GM23338 (cell line): Measurements from ENCODE around the gene PPP2R2B. TPM values are rescaled to one million over a fixed set of nuclear protein-coding genes. Genes with fewer than 3 reads are reported as not detected.

Experiments used
- ATAC-seq: fragments of 200-7000 bp; cut with Tn5 transposase; 3 replicates; pipeline ENCODE4 v1.9.1; 2020
- DNase-seq: peaks from one replicate; pipeline ENCODE4 v3.0.0-alpha.2; 2015; ENCODE audit warnings: low spot score
- H2AFZ ChIP-seq: fragments of 200-600 bp; sonication (generic); 2 replicates; pipeline ENCODE4 v1.8.0; 2016; ENCODE audit warnings: antibody characterized with exemption, mild to moderate bottlenecking, moderate library complexity
- H3F3A ChIP-seq: fragments of 200-600 bp; sonication (generic); replicated peaks from 2 replicates; pipeline ENCODE4 v1.8.0; 2017; ENCODE audit warnings: antibody characterized with exemption, mixed run types, low read depth
- H3K27ac ChIP-seq: fragments of 200-600 bp; sonication (generic); 2 replicates; pipeline ENCODE4 v1.6.1; 2016; ENCODE audit warnings: low read depth
- H3K27me3 ChIP-seq: fragments of 200-600 bp; sonication (generic); 2 replicates; pipeline ENCODE4 v1.8.0; 2016; ENCODE audit warnings: mild to moderate bottlenecking, mixed run types, moderate library complexity; ENCODE audit not compliant: insufficient read depth
- H3K36me3 ChIP-seq: fragments of 200-600 bp; sonication (generic); 2 replicates; pipeline ENCODE4 v1.8.0; 2016; ENCODE audit warnings: mild to moderate bottlenecking; ENCODE audit not compliant: insufficient read depth
- H3K4me1 ChIP-seq: fragments of 200-600 bp; sonication (generic); 2 replicates; pipeline ENCODE4 v1.8.0; 2016; ENCODE audit warnings: mild to moderate bottlenecking, moderate library complexity; ENCODE audit not compliant: insufficient read depth
- H3K4me2 ChIP-seq: fragments of 200-600 bp; sonication (generic); 2 replicates; pipeline ENCODE4 v1.7.1; 2017; ENCODE audit warnings: mixed run types
- H3K4me3 ChIP-seq: fragments of 200-600 bp; sonication (generic); 2 replicates; pipeline ENCODE4 v1.6.1; 2016; ENCODE audit warnings: mixed run types
- H3K79me2 ChIP-seq: fragments of 200-600 bp; sonication (generic); replicated peaks from 2 replicates; pipeline ENCODE4 v1.8.0; 2017; ENCODE audit warnings: mild to moderate bottlenecking; ENCODE audit not compliant: insufficient read depth
- H3K9me2 ChIP-seq: fragments of 200-600 bp; sonication (generic); 2 replicates; pipeline ENCODE4 v1.8.0; 2017; ENCODE audit not compliant: insufficient read depth
- H4K20me1 ChIP-seq: fragments of 200-600 bp; sonication (generic); replicated peaks from 2 replicates; pipeline ENCODE4 v1.8.0; 2017; ENCODE audit warnings: mild to moderate bottlenecking; ENCODE audit not compliant: insufficient read depth
- H3K27ac Mint-ChIP-seq: 2 replicates; pipeline ENCODE4 v1.8.0; 2020; ENCODE audit warnings: inconsistent platforms, mild to moderate bottlenecking, moderate library complexity, mixed read lengths
- H3K27me3 Mint-ChIP-seq: 3 replicates; pipeline ENCODE4 v1.8.0; 2022; ENCODE audit warnings: low read depth, mild to moderate bottlenecking, moderate library complexity, mixed read lengths, inconsistent platforms; ENCODE audit not compliant: insufficient read depth, poor library complexity
- H3K36me3 Mint-ChIP-seq: 3 replicates; pipeline ENCODE4 v1.8.0; 2021; ENCODE audit warnings: low read depth, mild to moderate bottlenecking, inconsistent platforms, moderate library complexity, mixed read lengths
- H3K4me1 Mint-ChIP-seq: 3 replicates; pipeline ENCODE4 v1.8.0; 2020; ENCODE audit warnings: mild to moderate bottlenecking, inconsistent platforms, mixed read lengths
- H3K4me3 Mint-ChIP-seq: 3 replicates; pipeline ENCODE4 v1.8.0; 2021; ENCODE audit warnings: moderate library complexity, mild to moderate bottlenecking, inconsistent platforms, mixed read lengths
- H3K9me3 Mint-ChIP-seq: 3 replicates; pipeline ENCODE4 v1.8.0; 2020; ENCODE audit warnings: moderate library complexity, mild to moderate bottlenecking, inconsistent platforms, mixed read lengths
- EZH2 ChIP-seq: fragments of 200-600 bp; sonication (generic); IDR thresholded peaks from one replicate; pipeline ENCODE4 v1.8.0; 2017; ENCODE audit warnings: antibody characterized with exemption, mild to moderate bottlenecking, low read depth; ENCODE audit not compliant: unreplicated experiment
- POLR2AphosphoS5 ChIP-seq: IDR thresholded peaks from 2 replicates; pipeline ENCODE4 v1.6.1; 2016; ENCODE audit warnings: antibody characterized with exemption, low read depth
- STAT1 ChIP-seq: IDR thresholded peaks from one replicate; pipeline ENCODE4 v1.6.1; 2016; ENCODE audit warnings: antibody characterized with exemption; ENCODE audit not compliant: unreplicated experiment
- ZNF114 ChIP-seq: fragments of 250-450 bp; sonication (Bioruptor Pico); IDR thresholded peaks from 2 replicates; pipeline ENCODE4 v1.5.0; 2020; ENCODE audit warnings: mild to moderate bottlenecking, moderate library complexity
- ZNF331 ChIP-seq: fragments of 250-450 bp; sonication (Bioruptor Pico); IDR thresholded peaks from 2 replicates; pipeline ENCODE4 v1.5.0; 2020; ENCODE audit warnings: low read depth, mild to moderate bottlenecking, moderate library complexity
- polyA plus RNA-seq: library from polyadenylated mRNA; unstranded; fragments of >200 nt; fragmentation: Nextera tagmentation; extraction: Ambion mirVana; gene quantifications from 2 replicates; pipeline ENCODE4 v1.2.1, GENCODE V29; 2016
- total RNA-seq: library from RNA; depleted of rRNA; stranded (reverse); fragments of >200 nt; shearing (Covaris generic); gene quantifications from 2 replicates; pipeline ENCODE4 v1.2.3, GENCODE V29; 2014
- TF ChIP-seq, protein P1 (sequence below), 2 experiments: fragments of 200-600 bp in 1 of 2; sonication (generic) in 1 of 2; conservative IDR thresholded peaks; 2 replicates each; pipeline versions ENCODE4 v1.5.1 to v1.6.1; 2016 to 2017; ENCODE audit warnings: antibody characterized with exemption in 2 of 2, low read depth in 2 of 2, mild to moderate bottlenecking in 2 of 2, moderate library complexity in 1 of 2
- TF ChIP-seq, protein P2 (sequence below): IDR thresholded peaks from one replicate; pipeline ENCODE4 v1.6.1; 2018; ENCODE audit warnings: antibody characterized with exemption; ENCODE audit not compliant: unreplicated experiment
- TF ChIP-seq, protein P3 (sequence below): fragments of 250-450 bp; sonication (Bioruptor Pico); IDR thresholded peaks from 2 replicates; pipeline ENCODE4 v1.5.0; 2020; ENCODE audit warnings: mild to moderate bottlenecking, moderate library complexity

The PPP2R2B gene
- total and polyA plus RNA-seq, 2 experiments from 2014 or later = 21.3 to 33.9 TPM

DNA sequence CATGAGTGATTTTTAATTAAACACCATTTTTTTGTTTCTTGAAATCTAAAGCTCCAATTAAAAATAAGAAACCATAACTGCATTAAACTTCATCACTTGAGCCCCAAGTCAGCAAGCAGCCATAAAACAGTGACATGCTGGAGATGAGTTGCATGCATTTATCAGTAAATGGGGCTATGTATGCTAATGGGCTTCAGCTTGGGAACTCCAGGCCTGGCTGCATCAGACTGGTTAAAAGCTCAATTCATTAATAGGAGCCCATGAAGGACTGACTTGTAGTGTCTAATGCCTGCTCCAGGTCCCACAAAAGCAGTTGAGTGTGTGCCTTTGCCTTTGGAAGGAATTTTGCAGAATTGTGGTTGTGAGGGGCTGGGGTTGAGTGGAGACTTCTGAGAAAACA lies 328.9 kb downstream of the PPP2R2B start (continued):
- TF ChIP-seq EZH2 = no peak
- TF ChIP-seq ZNF331 (CRISPR knock-in tag) = no peak
- TF ChIP-seq, protein P1, sequence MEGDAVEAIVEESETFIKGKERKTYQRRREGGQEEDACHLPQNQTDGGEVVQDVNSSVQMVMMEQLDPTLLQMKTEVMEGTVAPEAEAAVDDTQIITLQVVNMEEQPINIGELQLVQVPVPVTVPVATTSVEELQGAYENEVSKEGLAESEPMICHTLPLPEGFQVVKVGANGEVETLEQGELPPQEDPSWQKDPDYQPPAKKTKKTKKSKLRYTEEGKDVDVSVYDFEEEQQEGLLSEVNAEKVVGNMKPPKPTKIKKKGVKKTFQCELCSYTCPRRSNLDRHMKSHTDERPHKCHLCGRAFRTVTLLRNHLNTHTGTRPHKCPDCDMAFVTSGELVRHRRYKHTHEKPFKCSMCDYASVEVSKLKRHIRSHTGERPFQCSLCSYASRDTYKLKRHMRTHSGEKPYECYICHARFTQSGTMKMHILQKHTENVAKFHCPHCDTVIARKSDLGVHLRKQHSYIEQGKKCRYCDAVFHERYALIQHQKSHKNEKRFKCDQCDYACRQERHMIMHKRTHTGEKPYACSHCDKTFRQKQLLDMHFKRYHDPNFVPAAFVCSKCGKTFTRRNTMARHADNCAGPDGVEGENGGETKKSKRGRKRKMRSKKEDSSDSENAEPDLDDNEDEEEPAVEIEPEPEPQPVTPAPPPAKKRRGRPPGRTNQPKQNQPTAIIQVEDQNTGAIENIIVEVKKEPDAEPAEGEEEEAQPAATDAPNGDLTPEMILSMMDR (conservative IDR thresholded peaks at IDR 0.05; ENCODE audit: low read depth in 2 of 2) = no peak
- TF ChIP-seq POLR2AphosphoS5 = no peak
- TF ChIP-seq STAT1 = no peak
- TF ChIP-seq, protein P2, sequence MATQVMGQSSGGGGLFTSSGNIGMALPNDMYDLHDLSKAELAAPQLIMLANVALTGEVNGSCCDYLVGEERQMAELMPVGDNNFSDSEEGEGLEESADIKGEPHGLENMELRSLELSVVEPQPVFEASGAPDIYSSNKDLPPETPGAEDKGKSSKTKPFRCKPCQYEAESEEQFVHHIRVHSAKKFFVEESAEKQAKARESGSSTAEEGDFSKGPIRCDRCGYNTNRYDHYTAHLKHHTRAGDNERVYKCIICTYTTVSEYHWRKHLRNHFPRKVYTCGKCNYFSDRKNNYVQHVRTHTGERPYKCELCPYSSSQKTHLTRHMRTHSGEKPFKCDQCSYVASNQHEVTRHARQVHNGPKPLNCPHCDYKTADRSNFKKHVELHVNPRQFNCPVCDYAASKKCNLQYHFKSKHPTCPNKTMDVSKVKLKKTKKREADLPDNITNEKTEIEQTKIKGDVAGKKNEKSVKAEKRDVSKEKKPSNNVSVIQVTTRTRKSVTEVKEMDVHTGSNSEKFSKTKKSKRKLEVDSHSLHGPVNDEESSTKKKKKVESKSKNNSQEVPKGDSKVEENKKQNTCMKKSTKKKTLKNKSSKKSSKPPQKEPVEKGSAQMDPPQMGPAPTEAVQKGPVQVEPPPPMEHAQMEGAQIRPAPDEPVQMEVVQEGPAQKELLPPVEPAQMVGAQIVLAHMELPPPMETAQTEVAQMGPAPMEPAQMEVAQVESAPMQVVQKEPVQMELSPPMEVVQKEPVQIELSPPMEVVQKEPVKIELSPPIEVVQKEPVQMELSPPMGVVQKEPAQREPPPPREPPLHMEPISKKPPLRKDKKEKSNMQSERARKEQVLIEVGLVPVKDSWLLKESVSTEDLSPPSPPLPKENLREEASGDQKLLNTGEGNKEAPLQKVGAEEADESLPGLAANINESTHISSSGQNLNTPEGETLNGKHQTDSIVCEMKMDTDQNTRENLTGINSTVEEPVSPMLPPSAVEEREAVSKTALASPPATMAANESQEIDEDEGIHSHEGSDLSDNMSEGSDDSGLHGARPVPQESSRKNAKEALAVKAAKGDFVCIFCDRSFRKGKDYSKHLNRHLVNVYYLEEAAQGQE = no peak

DNA sequence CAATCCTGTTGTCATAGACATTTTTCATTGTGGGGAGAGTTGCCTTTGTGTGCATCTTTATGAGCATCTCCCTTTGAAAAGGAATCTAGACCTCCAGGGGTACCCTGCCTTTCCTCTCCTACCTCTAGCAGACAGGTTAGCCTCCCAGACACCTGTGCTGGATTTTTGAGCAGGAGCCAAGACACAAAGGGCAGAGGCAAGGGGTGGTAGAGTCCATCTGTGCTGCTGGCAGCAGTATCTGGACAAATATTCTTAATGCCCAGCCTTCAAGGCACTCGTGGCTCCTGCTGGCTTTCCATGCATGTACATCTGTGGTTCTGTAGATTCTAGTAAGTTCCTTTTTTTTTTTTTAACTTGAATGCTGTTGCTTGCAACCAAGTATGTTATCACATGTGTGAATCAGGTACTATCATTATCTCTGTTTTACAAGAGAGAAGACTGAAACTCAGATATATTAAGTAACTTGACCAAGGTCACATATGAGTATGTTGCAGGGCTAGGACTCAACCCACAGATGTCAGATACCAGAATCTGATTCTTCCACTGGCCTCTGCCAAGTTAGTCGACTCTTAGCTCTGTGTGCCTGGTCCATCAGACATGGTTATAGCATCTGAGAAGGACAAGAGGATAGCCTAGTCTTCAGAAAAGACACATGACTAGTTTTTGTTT lies 329.6 kb downstream of the PPP2R2B start:
- H3K4me1 Mint-ChIP-seq = 0 out of 3 replicates have a peak, but pooled peaks cover 2% of the 10 kb centered on the region
- no peak overlapping the region for H2AFZ ChIP-seq
- no peak overlapping the region for H3K4me2 ChIP-seq
- H3K4me1 ChIP-seq = no peaks in the 10 kb centered on the region
- H3K4me3 Mint-ChIP-seq = no peak overlapping the region
- H3K4me3 ChIP-seq = no peak overlapping the region
- H3K36me3 ChIP-seq = no peaks in the 10 kb centered on the region
- H3K27me3 Mint-ChIP-seq = no peaks in the 10 kb centered on the region
- no peak for DNase-seq
- H3F3A ChIP-seq = no peaks in the 10 kb centered on the region
- no peaks in the 10 kb centered on the region for H3K79me2 ChIP-seq
- no peaks in the 10 kb centered on the region for H3K9me3 Mint-ChIP-seq
- H3K27ac Mint-ChIP-seq = no peak overlapping the region
- no peaks in the 10 kb centered on the region for H4K20me1 ChIP-seq
- no peaks in the 10 kb centered on the region for H3K36me3 Mint-ChIP-seq
- H3K27me3 ChIP-seq = no peaks in the 10 kb centered on the region
- H3K27ac ChIP-seq = no peak overlapping the region
- ATAC-seq = no peak
- no peaks in the 10 kb centered on the region for H3K9me2 ChIP-seq
- TF ChIP-seq, protein P2 = no peak
- TF ChIP-seq ZNF114 (CRISPR knock-in tag) (no peak), ZNF331 (CRISPR knock-in tag) (no peak)
- TF ChIP-seq, protein P3, sequence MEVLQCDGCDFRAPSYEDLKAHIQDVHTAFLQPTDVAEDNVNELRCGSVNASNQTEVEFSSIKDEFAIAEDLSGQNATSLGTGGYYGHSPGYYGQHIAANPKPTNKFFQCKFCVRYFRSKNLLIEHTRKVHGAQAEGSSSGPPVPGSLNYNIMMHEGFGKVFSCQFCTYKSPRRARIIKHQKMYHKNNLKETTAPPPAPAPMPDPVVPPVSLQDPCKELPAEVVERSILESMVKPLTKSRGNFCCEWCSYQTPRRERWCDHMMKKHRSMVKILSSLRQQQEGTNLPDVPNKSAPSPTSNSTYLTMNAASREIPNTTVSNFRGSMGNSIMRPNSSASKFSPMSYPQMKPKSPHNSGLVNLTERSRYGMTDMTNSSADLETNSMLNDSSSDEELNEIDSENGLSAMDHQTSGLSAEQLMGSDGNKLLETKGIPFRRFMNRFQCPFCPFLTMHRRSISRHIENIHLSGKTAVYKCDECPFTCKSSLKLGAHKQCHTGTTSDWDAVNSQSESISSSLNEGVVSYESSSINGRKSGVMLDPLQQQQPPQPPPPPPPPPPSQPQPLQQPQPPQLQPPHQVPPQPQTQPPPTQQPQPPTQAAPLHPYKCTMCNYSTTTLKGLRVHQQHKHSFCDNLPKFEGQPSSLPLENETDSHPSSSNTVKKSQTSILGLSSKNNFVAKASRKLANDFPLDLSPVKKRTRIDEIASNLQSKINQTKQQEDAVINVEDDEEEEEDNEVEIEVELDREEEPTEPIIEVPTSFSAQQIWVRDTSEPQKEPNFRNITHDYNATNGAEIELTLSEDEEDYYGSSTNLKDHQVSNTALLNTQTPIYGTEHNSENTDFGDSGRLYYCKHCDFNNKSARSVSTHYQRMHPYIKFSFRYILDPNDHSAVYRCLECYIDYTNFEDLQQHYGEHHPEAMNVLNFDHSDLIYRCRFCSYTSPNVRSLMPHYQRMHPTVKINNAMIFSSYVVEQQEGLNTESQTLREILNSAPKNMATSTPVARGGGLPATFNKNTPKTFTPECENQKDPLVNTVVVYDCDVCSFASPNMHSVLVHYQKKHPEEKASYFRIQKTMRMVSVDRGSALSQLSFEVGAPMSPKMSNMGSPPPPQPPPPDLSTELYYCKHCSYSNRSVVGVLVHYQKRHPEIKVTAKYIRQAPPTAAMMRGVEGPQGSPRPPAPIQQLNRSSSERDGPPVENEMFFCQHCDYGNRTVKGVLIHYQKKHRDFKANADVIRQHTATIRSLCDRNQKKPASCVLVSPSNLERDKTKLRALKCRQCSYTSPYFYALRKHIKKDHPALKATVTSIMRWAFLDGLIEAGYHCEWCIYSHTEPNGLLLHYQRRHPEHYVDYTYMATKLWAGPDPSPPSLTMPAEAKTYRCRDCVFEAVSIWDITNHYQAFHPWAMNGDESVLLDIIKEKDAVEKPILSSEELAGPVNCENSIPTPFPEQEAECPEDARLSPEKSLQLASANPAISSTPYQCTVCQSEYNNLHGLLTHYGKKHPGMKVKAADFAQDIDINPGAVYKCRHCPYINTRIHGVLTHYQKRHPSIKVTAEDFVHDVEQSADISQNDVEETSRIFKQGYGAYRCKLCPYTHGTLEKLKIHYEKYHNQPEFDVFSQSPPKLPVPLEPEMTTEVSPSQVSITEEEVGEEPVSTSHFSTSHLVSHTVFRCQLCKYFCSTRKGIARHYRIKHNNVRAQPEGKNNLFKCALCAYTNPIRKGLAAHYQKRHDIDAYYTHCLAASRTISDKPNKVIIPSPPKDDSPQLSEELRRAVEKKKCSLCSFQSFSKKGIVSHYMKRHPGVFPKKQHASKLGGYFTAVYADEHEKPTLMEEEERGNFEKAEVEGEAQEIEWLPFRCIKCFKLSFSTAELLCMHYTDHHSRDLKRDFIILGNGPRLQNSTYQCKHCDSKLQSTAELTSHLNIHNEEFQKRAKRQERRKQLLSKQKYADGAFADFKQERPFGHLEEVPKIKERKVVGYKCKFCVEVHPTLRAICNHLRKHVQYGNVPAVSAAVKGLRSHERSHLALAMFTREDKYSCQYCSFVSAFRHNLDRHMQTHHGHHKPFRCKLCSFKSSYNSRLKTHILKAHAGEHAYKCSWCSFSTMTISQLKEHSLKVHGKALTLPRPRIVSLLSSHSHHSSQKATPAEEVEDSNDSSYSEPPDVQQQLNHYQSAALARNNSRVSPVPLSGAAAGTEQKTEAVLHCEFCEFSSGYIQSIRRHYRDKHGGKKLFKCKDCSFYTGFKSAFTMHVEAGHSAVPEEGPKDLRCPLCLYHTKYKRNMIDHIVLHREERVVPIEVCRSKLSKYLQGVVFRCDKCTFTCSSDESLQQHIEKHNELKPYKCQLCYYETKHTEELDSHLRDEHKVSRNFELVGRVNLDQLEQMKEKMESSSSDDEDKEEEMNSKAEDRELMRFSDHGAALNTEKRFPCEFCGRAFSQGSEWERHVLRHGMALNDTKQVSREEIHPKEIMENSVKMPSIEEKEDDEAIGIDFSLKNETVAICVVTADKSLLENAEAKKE (CRISPR knock-in tag) = no peak
